K562 (cell line): Measurements from ENCODE around the gene CCDC82. TPM values are rescaled to one million over a fixed set of nuclear protein-coding genes. Genes with fewer than 3 reads are reported as not detected.

ENCODE experiments used
- ATAC-seq: fragments of 200-7000 bp; cut with Tn5 transposase; 3 replicates; pipeline ENCODE4 v1.9.1; 2020; ENCODE audit warnings: moderate library complexity
- BruUV-seq: library from RNA; stranded (reverse); fragments of 400-500 nt; replicated peaks from 2 replicates; lab custom pipeline; 2021; lab: Mats Ljungman, UMichigan
- CTCF ChIA-PET: fragments of 300-600 bp; formaldehyde crosslinking; extraction: SDS; loops from one replicate; lab custom pipeline; 2021; ENCODE audit warnings: low intra/inter-chr PET ratio; lab: Yijun Ruan, JAX
- POLR2A ChIA-PET: fragments of 300-600, 350-650 bp; sonication (Branson Sonifier 250); formaldehyde crosslinking; extraction: SDS; loops from one replicate; lab custom pipeline; 2021; ENCODE audit warnings: antibody characterized with exemption, inconsistent platforms; lab: Yijun Ruan, JAX
- DNase-seq, 4 experiments: peaks; one replicate each; pipeline versions ENCODE4 v3.0.0 to v3.0.0-alpha.2; 2011 to 2018; ENCODE audit warnings: low spot score in 3 of 4, mixed read lengths in 3 of 4; ENCODE audit errors: extremely low read depth in 1 of 4
- FAIRE-seq: peaks from 2 replicates; lab custom pipeline; 2011; peaks lifted over from hg19 to GRCh38; lab: Jason Lieb, UNC
- H2AFZ ChIP-seq: 2 replicates; pipeline ENCODE4 v1.6.0; 2011; ENCODE audit warnings: low read depth, low read length, control low read depth, inconsistent platforms
- H3K27ac ChIP-seq: fragments of 200-600 bp; 3 replicates; pipeline ENCODE4 v1.8.0; 2011; ENCODE audit warnings: low read depth, mild to moderate bottlenecking, control low read depth, inconsistent platforms, low read length, moderate library complexity, mixed read lengths; ENCODE audit errors: extremely low read depth
- H3K27me3 ChIP-seq, 2 experiments: fragments of 300-600 bp in 1 of 2; 2 replicates in 1 of 2; 3 replicates in 1 of 2; pipeline versions ENCODE4 v1.6.0 to v1.8.0; 2011; ENCODE audit warnings: inconsistent platforms in 2 of 2, low read length in 2 of 2, mild to moderate bottlenecking in 1 of 2, mixed read lengths in 1 of 2, moderate library complexity in 1 of 2; ENCODE audit not compliant: control insufficient read depth in 2 of 2, insufficient read depth in 2 of 2
- H3K36me3 ChIP-seq: fragments of 300-600 bp; 3 replicates; pipeline ENCODE4 v1.8.0; 2011; ENCODE audit warnings: mild to moderate bottlenecking, low read length, inconsistent platforms; ENCODE audit not compliant: control insufficient read depth, insufficient read depth
- H3K4me1 ChIP-seq, 2 experiments: fragments of 200-600 bp in 1 of 2; replicated peaks in 1 of 2; 2 replicates in 1 of 2; 3 replicates in 1 of 2; pipeline versions ENCODE4 v1.5.1 to v1.8.0; 2011; ENCODE audit warnings: inconsistent platforms in 2 of 2, low read length in 2 of 2, mild to moderate bottlenecking in 1 of 2, mixed read lengths in 1 of 2, moderate library complexity in 1 of 2; ENCODE audit not compliant: control insufficient read depth in 2 of 2, insufficient read depth in 2 of 2
- H3K4me2 ChIP-seq: 2 replicates; pipeline ENCODE4 v1.6.1; 2011; ENCODE audit warnings: low read length, control low read depth, inconsistent platforms, mixed read lengths; ENCODE audit not compliant: insufficient read depth
- H3K4me3 ChIP-seq: fragments of 200-600 bp; sonication (generic), shearing (Covaris generic); 2 replicates; pipeline ENCODE4 v1.5.1; 2016; ENCODE audit warnings: control low read depth, inconsistent platforms
- H3K79me2 ChIP-seq: fragments of 200-600 bp; 3 replicates; pipeline ENCODE4 v1.8.0; 2011; ENCODE audit warnings: low read length, inconsistent platforms; ENCODE audit not compliant: control insufficient read depth, insufficient read depth
- H3K9ac ChIP-seq, 2 experiments: 2 replicates each; pipeline versions ENCODE4 v1.6.0 to v1.6.1; 2011; ENCODE audit warnings: low read depth in 2 of 2, low read length in 2 of 2, control low read depth in 1 of 2, inconsistent platforms in 1 of 2, mild to moderate bottlenecking in 1 of 2, mixed read lengths in 1 of 2; ENCODE audit not compliant: insufficient read depth in 1 of 2
- H3K9me1 ChIP-seq: one replicate; pipeline ENCODE4 v1.6.0; 2011; ENCODE audit warnings: inconsistent platforms, mild to moderate bottlenecking, low read length, moderate library complexity; ENCODE audit not compliant: control insufficient read depth, insufficient read depth
- H3K9me3 ChIP-seq: replicated peaks from 2 replicates; pipeline ENCODE4 v1.5.1; 2011; ENCODE audit warnings: low read depth, low read length, inconsistent platforms; ENCODE audit not compliant: control insufficient read depth, insufficient read depth
- H4K20me1 ChIP-seq: replicated peaks from 2 replicates; pipeline ENCODE4 v1.6.1; 2011; ENCODE audit warnings: low read length, inconsistent platforms, mixed read lengths; ENCODE audit not compliant: control insufficient read depth, insufficient read depth
- ERF ChIP-seq: fragments of 450-650 bp; formaldehyde crosslinking; IDR thresholded peaks from 2 replicates; pipeline ENCODE4 v1.4.0; 2020; ENCODE audit warnings: mild to moderate bottlenecking, mixed read lengths
- FOXJ3 ChIP-seq: sonication (generic); formaldehyde crosslinking; IDR thresholded peaks from 2 replicates; pipeline ENCODE4 v1.4.0; 2020; ENCODE audit warnings: mild to moderate bottlenecking, missing genetic modification reagents
- MTF1 ChIP-seq: fragments of 250-450 bp; sonication (Bioruptor Pico); IDR thresholded peaks from 2 replicates; pipeline ENCODE4 v1.9.0; 2021; ENCODE audit warnings: moderate library complexity, mild to moderate bottlenecking, inconsistent platforms, borderline replicate concordance
- NCOA6 ChIP-seq: fragments of 450-650 bp; IDR thresholded peaks from 2 replicates; pipeline ENCODE4 v1.6.1; 2017; ENCODE audit warnings: mild to moderate bottlenecking
- PATZ1 ChIP-seq: fragments of 250-450 bp; sonication (Bioruptor Pico); IDR thresholded peaks from 2 replicates; pipeline ENCODE4 v1.5.0; 2020; ENCODE audit warnings: mild to moderate bottlenecking, borderline replicate concordance
- RBM22 ChIP-seq: fragments of 200-400 bp; formaldehyde crosslinking; IDR thresholded peaks from 2 replicates; pipeline ENCODE4 v1.6.1; 2018; ENCODE audit warnings: low read length, low read depth; ENCODE audit not compliant: poor library complexity, severe bottlenecking
- SRSF7 ChIP-seq: fragments of 200-400 bp; formaldehyde crosslinking; optimal IDR thresholded peaks from 2 replicates; pipeline ENCODE3; 2017; ENCODE audit warnings: mild to moderate bottlenecking, low read depth, low read length
- XRCC3 ChIP-seq: fragments of 450-650 bp; IDR thresholded peaks from 2 replicates; pipeline ENCODE4 v1.6.1; 2017; ENCODE audit warnings: mild to moderate bottlenecking, moderate library complexity
- WGBS: fragments of 100-300 bp; shearing (Covaris generic); methylation state at CpG from one replicate; pipeline ENCODE4 v1.1.6; 2016; ENCODE audit warnings: low coverage, mixed read lengths; ENCODE audit not compliant: insufficient coverage; ENCODE audit errors: missing lambda C conversion rate; 5-methylcytosine and 5-hydroxymethylcytosine counted together
- in situ Hi-C: fragments of 300-500 bp; cut with MboI; formaldehyde crosslinking; loops from 4 replicates; pipeline ENCODE4 v1.15.0; 2018; ENCODE audit warnings: inconsistent platforms, mixed read lengths
- intact Hi-C: fragments of 100-400 bp; cut with micrococcal nuclease; formaldehyde crosslinking; loops from 2 replicates; pipeline ENCODE4 v1.14.2; 2022
- polyA plus RNA-seq, 8 experiments: library from polyadenylated mRNA; depleted of rRNA in 4 of 8; stranded (reverse) in 5 of 8; unstranded in 3 of 8; fragments of >200 nt; fragmentation: Nextera tagmentation in 2 of 8; fragmentation: Illumina TruSeq in 1 of 8; extraction: Ambion mirVana in 2 of 8; extraction: Trizol in 1 of 8; gene quantifications; 2 replicates each; pipeline versions ENCODE4 v1.2.1 to v1.2.3, GENCODE V29; 2011 to 2014; ENCODE audit warnings: inconsistent platforms in 1 of 8, missing spikeins in 1 of 8
- total RNA-seq, 7 experiments: library from RNA; depleted of rRNA in 6 of 7; stranded (reverse); fragments of >200 nt in 6 of 7; fragmentation: Illumina TruSeq in 2 of 7; extraction: Trizol in 2 of 7; gene quantifications; 2 replicates each; pipeline versions ENCODE4 v1.2.1 to v1.2.3, GENCODE V29; 2011 to 2021; ENCODE audit warnings: low replicate concordance in 1 of 7

Gene CCDC82
- total and polyA plus RNA-seq, 9 of the 15 experiments (the other 6 are each of a cell fraction or from before 2014, with no cell fraction given): 12.5 to 51.3 (median 24.5) TPM

- H3K4me2 ChIP-seq: no peak overlapping the region
- no peak overlapping the region for H3K4me3 ChIP-seq
- H3K79me2 ChIP-seq: no peaks in the 10 kb centered on the region
- no peaks in the 10 kb centered on the region for H3K9me1 ChIP-seq
- intact Hi-C loops: no loop called here
- no peak overlapping the region for H2AFZ ChIP-seq
- no peak for ATAC-seq
- H3K9ac ChIP-seq: no peak overlapping the region
- no peak for FAIRE-seq
- H3K27ac ChIP-seq: no peak overlapping the region
- in situ Hi-C loops: no loop called here
- no peak for TF ChIP-seq XRCC3
- TF ChIP-seq RBM22: no peak
- TF ChIP-seq SRSF7: no peak
- TF ChIP-seq PATZ1 (CRISPR knock-in tag): no peak
- TF ChIP-seq FOXJ3 (CRISPR knock-in tag): no peak
- TF ChIP-seq MTF1 (CRISPR knock-in tag): no peak
- TF ChIP-seq ERF: no peak
- TF ChIP-seq NCOA6: no peak
- H3K27me3 ChIP-seq: no peaks in the 10 kb centered on the region
- no peaks in the 10 kb centered on the region for H3K9me3 ChIP-seq
- POLR2A ChIA-PET: no interaction called here
- DNase-seq: no peak
- CTCF ChIA-PET: interaction anchor here (0.6 kb wide), 1 partner anchor 76 kb away, joined by 3 read pairs; no protein-coding TSS in a partner anchor
- no peaks in the 10 kb centered on the region for H4K20me1 ChIP-seq
- WGBS: 44% methylated on average over 2 of the region's 2 CpGs
- H3K4me1 ChIP-seq: peaks cover 0 to 8% of the 10 kb centered on the region in 2 experiments; a peak in 3 of 5 replicates
- H3K36me3 ChIP-seq: peaks cover 20% of the 10 kb centered on the region; the same call in 2 of the 3 replicates
- BruUV-seq: no TSS peak
Observed at GRCh38 chr11:96367342-96367741, 22.4 kb downstream of the CCDC82 start.
